Measurements from ENCODE around the gene ROBO2. TPM values are rescaled to one million over a fixed set of nuclear protein-coding genes. Genes with fewer than 3 reads are reported as not detected.
A peak's percentile ranks its signal among the peaks of the same experiment; 100 is the strongest.

The ROBO2 gene
- total and polyA plus RNA-seq, 4 donors: 0.30 to 72.4 (median 3.3) TPM

DNA sequence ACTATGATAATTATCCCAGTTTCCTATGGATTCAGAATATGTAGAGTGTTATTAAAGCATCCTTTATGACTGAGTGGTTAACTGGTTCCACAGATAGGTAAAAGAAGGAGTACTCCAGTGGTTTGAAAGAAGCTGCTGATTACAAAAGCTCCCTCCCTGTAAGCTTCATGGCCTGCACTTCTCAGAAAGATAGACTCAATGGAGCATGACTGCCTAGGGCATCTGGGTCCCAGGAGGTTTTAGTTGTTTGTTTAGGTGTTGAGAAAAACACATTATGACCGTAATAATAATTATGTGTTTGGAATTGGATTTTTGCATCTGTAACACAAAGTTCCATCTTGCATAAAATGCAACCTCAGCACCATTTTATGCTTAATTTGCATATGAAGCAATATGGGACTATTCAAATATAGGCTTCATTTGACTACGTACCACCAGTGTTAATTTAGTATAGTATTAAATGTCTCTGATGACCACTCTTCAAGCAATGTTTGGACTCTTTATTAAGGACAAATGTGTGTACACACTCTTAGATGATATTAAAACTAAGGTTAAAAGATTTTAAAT lies 121.1 kb downstream of the ROBO2 start:
- H3K27me3 ChIP-seq (ENCODE audit: control insufficient read depth in 3 of 3, insufficient read depth in 3 of 3, low read length in 2 of 3): no peaks in the 10 kb centered on the region
- TF ChIP-seq, protein P1, sequence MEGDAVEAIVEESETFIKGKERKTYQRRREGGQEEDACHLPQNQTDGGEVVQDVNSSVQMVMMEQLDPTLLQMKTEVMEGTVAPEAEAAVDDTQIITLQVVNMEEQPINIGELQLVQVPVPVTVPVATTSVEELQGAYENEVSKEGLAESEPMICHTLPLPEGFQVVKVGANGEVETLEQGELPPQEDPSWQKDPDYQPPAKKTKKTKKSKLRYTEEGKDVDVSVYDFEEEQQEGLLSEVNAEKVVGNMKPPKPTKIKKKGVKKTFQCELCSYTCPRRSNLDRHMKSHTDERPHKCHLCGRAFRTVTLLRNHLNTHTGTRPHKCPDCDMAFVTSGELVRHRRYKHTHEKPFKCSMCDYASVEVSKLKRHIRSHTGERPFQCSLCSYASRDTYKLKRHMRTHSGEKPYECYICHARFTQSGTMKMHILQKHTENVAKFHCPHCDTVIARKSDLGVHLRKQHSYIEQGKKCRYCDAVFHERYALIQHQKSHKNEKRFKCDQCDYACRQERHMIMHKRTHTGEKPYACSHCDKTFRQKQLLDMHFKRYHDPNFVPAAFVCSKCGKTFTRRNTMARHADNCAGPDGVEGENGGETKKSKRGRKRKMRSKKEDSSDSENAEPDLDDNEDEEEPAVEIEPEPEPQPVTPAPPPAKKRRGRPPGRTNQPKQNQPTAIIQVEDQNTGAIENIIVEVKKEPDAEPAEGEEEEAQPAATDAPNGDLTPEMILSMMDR (IDR thresholded peaks at IDR 0.05; ENCODE audit: control extremely low read depth, extremely low read depth): no peak
- no peaks in the 10 kb centered on the region for H3K4me1 ChIP-seq (ENCODE audit: control insufficient read depth in 5 of 5, insufficient read depth in 5 of 5, low read length in 5 of 5)
- DNase-seq: no peak
- ATAC-seq (ENCODE audit: insufficient read depth, low FRiP score): no peak
- H3K4me3 ChIP-seq: no peak overlapping the region
- no peak overlapping the region for H3K27ac ChIP-seq (ENCODE audit: low read depth in 1 of 2, low read length in 1 of 2)
- peaks cover 0 to 5% (median 0%) of the 10 kb centered on the region in 4 donors for H3K36me3 ChIP-seq (ENCODE audit: control insufficient read depth in 4 of 4, insufficient read depth in 4 of 4, low read length in 4 of 4)
- H3K9ac ChIP-seq (ENCODE audit: insufficient read depth in 1 of 2, low read length in 2 of 2): no peak overlapping the region
- H3K9me3 ChIP-seq (ENCODE audit: control insufficient read depth in 4 of 4, insufficient read depth in 3 of 4, low read length in 3 of 4): no peaks in the 10 kb centered on the region
- 89 to 91% methylated on average over 2 of the region's 2 CpGs for WGBS, 2 donors

- Histone ChIP-seq H3K4me1 (ENCODE audit: control insufficient read depth in 5 of 5, insufficient read depth in 5 of 5, low read length in 5 of 5) (peaks cover 0 to 4% (median 0%) of the 10 kb centered on the region in 5 donors), H3K9ac (ENCODE audit: insufficient read depth in 1 of 2, low read length in 2 of 2) (no peak overlapping the region), H3K27me3 (ENCODE audit: control insufficient read depth in 3 of 3, insufficient read depth in 3 of 3, low read length in 2 of 3) (no peaks in the 10 kb centered on the region), H3K4me3 (no peak overlapping the region), H3K36me3 (ENCODE audit: control insufficient read depth in 4 of 4, insufficient read depth in 4 of 4, low read length in 4 of 4) (no peaks in the 10 kb centered on the region), H3K27ac (ENCODE audit: low read depth in 1 of 2, low read length in 1 of 2) (no peak overlapping the region), H3K9me3 (ENCODE audit: control insufficient read depth in 4 of 4, insufficient read depth in 3 of 4, low read length in 3 of 4) (no peaks in the 10 kb centered on the region)
- ATAC-seq (ENCODE audit: insufficient read depth, low FRiP score) (no peak), DNase-seq (no peak)
- WGBS, 2 donors: 80 to 81% methylated on average over 4 of the region's 4 CpGs
- TF ChIP-seq, protein P1 (IDR thresholded peaks at IDR 0.05; ENCODE audit: control extremely low read depth, extremely low read depth): no peak
These were observed 129.9 kb downstream of the ROBO2 start for GRCh38 chr3:77169823-77170222.

GRCh38 chr3:77171026-77171425 lies 131.1 kb downstream of the ROBO2 start:
- TF ChIP-seq, protein P1 (IDR thresholded peaks at IDR 0.05; ENCODE audit: control extremely low read depth, extremely low read depth): no peak
- Histone ChIP-seq H3K36me3 (ENCODE audit: control insufficient read depth in 4 of 4, insufficient read depth in 4 of 4, low read length in 4 of 4) (no peaks in the 10 kb centered on the region), H3K27me3 (ENCODE audit: control insufficient read depth in 3 of 3, insufficient read depth in 3 of 3, low read length in 2 of 3) (no peaks in the 10 kb centered on the region), H3K4me3 (no peak overlapping the region), H3K4me1 (ENCODE audit: control insufficient read depth in 5 of 5, insufficient read depth in 5 of 5, low read length in 5 of 5) (peaks cover 0 to 4% (median 0%) of the 10 kb centered on the region in 5 donors), H3K27ac (ENCODE audit: low read depth in 1 of 2, low read length in 1 of 2) (no peak overlapping the region), H3K9me3 (ENCODE audit: control insufficient read depth in 4 of 4, insufficient read depth in 3 of 4, low read length in 3 of 4) (no peaks in the 10 kb centered on the region), H3K9ac (ENCODE audit: insufficient read depth in 1 of 2, low read length in 2 of 2) (no peak overlapping the region)
- WGBS, 2 donors: 71 to 73% methylated on average over 5 of the region's 5 CpGs
- DNase-seq (no peak), ATAC-seq (ENCODE audit: insufficient read depth, low FRiP score) (no peak)

DNA sequence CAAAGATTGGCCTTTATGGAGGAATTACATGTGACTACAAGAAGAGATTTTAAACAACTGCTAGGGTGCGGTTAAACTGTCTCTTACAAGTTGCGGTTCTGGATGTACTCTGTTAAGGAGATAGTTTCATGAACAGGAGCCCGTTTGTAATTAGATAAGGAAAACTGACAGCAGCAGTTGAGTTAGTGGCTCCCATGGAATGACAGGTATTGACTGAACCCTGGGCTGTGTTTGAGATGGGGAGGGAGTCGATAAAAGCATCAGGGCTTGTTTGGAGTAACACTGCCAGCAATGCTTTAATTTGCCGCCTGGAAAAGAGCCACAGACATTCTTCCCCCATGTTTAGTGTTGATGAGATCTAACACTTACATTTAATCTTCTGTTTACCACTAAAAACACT lies 139.9 kb downstream of the ROBO2 start:
- TF ChIP-seq, protein P1 (IDR thresholded peaks at IDR 0.05; ENCODE audit: control extremely low read depth, extremely low read depth): no peak
- Histone ChIP-seq H3K9ac (ENCODE audit: insufficient read depth in 1 of 2, low read length in 2 of 2) (no peak overlapping the region), H3K27me3 (ENCODE audit: control insufficient read depth in 3 of 3, insufficient read depth in 3 of 3, low read length in 2 of 3) (no peaks in the 10 kb centered on the region), H3K36me3 (ENCODE audit: control insufficient read depth in 4 of 4, insufficient read depth in 4 of 4, low read length in 4 of 4) (no peaks in the 10 kb centered on the region), H3K9me3 (ENCODE audit: control insufficient read depth in 4 of 4, insufficient read depth in 3 of 4, low read length in 3 of 4) (no peaks in the 10 kb centered on the region), H3K4me3 (no peak overlapping the region), H3K4me1 (ENCODE audit: control insufficient read depth in 5 of 5, insufficient read depth in 5 of 5, low read length in 5 of 5) (peaks cover 0 to 9% (median 0%) of the 10 kb centered on the region in 5 donors), H3K27ac (ENCODE audit: low read depth in 1 of 2, low read length in 1 of 2) (no peak overlapping the region)
- DNase-seq (peak in 2 of 3 donors; percentile 30 to 38), ATAC-seq (ENCODE audit: insufficient read depth, low FRiP score) (no peak)
- 50 to 63% methylated on average over 5 of the region's 5 CpGs for WGBS, 2 donors
